Measurements from ENCODE around the gene STAMBP.
"Not testable (repeated sequence)": the region's sequence is repeated elsewhere in the genome, so short reads cannot be mapped to it uniquely, and the experiment has no call there.

The STAMBP gene

DNA sequence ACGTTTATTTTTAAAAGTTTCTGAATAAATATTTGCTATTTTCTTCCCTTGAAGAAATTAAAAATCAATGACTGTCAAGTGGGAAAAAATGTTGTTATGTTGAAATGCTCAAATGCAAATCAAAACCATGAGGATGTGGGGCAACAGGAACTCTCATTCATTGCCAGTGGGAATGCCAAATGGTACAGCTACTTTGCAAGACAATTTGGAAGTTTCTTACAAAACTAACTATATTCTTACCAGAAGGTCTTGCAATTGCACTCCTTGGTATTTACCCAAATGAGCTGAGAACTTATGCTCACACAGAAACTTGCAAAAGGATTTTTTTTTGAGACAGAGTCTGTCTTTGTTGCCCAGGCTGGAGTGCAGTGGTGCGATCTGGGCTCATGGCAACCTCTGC is 56.6 kb downstream of the STAMBP start:
- in situ Hi-C loops (cut with HindIII; ENCODE audit: low sequenced_read_pairs) = no loop called here

DNA sequence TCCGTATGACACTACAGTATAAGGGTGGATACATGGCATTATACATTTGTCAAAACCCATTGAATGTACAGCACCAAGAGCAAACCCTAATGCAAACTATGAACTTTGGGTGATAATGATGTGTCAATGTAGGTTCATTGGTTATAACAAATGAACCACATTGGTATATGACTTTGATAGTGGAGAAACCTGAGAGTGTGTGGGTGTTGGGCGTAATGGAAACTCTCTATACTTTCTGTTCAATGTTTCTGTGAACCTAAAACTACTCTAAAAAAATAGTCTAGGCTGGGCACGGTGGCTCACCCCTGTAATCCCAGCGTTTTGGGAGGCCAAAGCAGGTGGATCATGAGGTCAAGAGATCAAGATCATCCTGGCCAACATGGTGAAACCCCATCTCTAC is 57.6 kb downstream of the STAMBP start:
- in situ Hi-C loops (cut with HindIII; ENCODE audit: low sequenced_read_pairs) = no loop called here

DNA sequence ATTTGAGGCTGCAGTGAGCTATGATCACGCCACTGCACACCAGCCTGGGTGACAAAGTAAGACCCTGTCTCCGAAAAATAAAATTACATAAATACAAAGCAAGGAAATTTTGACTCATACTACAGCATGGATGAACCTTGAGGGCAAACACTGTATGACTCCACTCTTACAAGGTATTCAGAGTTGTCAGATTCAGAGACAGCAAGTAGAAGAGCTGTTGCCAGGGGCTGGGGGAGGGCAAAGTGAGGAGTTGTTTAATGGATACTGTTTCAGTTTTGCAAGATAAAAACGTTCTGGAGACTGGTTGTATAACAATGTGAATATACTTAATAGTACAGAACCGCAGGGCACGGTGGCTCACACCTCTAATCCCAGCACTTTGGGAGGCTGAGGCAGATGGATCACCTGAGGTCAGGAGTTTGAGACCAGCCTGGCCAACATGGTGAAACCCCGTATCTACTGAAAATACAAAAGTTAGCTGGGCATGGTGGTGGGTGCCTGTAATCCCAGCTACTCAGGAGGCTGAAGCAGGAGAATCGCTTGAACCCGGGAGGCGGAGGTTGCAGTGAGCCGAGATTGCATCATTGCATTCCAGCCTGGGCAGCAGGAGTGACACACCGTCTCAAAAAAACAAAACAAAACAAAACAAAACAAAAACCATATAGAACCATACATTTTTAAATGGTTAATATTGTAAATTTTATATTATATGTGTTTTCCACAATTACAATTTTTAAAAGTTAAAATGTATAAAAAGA is 59.0 kb downstream of the STAMBP start:
- in situ Hi-C loops (cut with HindIII; ENCODE audit: low sequenced_read_pairs) = not testable (repeated sequence)

DNA sequence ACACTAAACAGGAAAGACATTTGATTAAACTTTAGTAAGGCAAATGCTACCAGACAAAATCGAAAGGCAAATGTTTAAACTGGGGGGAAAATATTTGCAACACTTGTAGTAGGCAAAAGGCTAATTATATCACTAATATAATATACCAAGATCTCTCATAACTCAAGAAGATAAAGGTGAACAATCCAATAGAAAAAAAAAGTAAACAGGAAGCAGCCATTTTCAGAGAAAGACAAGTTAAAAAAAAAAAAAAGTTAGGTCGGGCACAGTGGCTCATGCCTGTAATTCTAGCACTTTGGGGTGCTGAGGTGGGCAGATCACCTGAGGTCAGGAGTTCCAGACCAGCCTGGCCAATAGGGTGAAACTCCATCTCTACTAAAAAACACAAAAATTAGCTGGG is 59.6 kb downstream of the STAMBP start:
- in situ Hi-C loops (cut with HindIII; ENCODE audit: low sequenced_read_pairs) = no loop called here

DNA sequence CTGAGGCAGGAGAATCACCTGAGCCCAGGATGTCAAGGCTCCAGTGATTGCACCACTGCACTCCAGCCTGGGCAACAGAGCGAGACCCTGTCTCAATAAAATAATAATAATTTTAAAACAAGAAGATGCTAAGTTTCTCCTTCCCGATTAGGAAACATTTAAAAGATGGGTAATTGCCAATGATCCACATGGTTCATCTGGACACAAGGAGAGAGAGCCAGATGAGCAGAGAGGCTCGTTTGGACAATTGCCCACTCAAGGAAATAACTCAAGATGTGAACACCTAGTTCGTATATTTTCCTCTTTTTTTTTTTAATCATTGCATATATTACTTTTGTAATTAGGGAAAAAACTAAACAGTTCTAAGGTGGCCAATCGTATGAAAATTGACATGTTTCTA is 60.4 kb downstream of the STAMBP start:
- in situ Hi-C loops (cut with HindIII; ENCODE audit: low sequenced_read_pairs) = no loop called here

DNA sequence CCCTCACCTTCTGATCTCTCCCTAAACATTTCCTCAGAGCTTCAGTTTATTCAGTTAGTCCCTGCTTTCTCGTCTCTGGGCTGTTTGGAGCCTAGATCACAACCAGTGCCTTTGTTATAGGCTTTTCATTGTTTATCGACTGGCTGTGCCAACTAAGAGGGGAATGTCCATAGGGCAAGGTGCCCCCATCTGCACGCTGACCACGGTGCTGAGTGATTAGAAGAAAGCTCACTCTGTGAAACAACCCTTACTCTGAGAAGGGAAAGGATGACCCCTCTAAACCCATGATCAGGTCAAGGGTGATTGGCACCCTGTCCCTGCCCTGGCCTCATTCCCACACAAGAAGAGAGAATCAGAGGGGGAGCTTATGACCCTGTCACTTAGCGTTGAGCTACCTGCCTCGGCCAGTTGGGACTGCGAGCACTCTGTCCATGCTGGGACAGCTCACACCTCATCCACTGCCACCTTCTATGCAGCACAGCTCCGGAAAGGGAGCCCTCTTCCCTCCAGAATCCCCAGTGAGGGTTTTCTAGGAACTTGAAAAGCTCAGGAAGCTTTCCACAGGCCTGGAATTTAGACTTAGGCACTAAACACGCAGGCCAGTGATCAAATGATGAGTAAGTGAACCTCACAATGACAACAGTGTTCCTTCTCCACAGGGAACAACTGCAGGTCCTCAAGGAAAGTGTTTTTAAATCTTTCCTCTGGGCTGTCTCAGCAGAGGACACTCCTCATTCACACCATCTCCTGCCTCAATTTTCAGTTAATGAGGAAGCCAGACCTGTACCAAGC is 61.7 kb downstream of the STAMBP start:
- in situ Hi-C loops (cut with HindIII; ENCODE audit: low sequenced_read_pairs) = loop anchor here (10.0 kb wide), 1 partner anchor 264 kb away; no protein-coding TSS in a partner anchor

DNA sequence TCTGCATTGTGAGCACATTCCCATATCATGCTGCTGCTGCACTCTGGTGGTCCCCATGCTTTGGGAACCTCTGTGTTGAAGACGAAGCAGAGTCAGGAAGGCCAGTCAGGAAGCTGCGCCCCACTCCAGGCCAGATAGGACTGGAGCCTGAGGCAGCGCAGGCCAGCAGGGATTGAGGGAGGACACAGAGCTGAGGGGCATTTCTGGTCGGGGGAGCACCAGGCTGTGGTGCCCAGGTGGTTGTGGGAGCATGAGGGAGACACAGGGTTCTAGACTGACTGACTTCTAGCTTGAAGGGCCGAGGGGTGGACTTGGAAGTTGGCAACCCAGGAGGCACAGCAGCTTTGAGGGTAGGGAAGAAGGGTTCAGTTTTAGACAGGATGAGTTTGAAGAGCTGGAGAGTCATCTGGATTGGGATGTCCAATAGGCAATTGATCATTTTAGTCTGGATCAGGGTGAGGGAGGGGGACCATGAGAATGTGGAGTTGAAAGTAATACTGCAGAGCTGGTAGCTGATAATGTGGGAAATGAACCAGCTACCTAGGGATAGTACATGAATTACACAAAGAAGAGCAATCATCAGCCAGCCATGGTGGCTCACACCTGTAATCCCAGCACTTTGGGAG is 62.6 kb downstream of the STAMBP start:
- in situ Hi-C loops (cut with HindIII; ENCODE audit: low sequenced_read_pairs) = loop anchor here (10.0 kb wide), 1 partner anchor 263 kb away; no protein-coding TSS in a partner anchor

DNA sequence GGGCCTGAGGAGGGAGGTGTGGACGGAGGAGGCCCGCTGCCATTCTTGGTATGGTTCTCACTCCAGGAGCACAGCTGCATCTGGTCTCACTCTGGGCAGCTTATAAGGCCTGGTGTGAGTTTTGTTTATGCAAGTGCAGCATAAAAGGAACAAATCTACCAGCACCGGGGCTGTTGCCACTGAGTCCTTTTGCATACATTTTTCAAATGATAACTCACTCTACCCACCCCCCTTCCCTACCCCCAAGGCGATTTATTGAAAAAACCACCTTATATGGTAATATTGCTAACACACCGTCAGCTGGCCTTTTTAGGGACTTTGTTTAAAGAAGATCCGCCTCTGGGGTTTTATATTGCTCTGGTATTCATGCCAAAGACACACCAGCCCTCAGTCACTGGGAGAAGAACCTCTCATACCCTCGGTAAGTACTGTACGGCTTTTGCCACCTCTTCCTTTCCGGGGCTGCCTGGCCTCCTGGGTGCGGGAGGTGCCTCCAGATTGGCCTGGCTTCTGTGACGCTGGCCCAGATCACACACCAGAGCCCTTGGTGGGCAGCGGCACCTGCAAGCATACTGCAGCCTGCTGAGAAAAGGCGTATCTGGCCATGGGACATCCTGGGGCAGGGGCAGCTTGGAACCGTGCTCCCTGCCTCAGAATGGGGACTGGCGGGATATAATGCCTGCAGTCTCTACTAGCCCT is 64.0 kb downstream of the STAMBP start, which contains the start of gene ACTG2:
Gene ACTG2 (plus strand): TSS at position 378 of the 699 bp plus-strand sequence. CDS start 8,304 bp downstream, outside the sequence.
- in situ Hi-C loops (cut with HindIII; ENCODE audit: low sequenced_read_pairs) = loop anchor here (10.0 kb wide), 1 partner anchor 262 kb away; no protein-coding TSS in a partner anchor

DNA sequence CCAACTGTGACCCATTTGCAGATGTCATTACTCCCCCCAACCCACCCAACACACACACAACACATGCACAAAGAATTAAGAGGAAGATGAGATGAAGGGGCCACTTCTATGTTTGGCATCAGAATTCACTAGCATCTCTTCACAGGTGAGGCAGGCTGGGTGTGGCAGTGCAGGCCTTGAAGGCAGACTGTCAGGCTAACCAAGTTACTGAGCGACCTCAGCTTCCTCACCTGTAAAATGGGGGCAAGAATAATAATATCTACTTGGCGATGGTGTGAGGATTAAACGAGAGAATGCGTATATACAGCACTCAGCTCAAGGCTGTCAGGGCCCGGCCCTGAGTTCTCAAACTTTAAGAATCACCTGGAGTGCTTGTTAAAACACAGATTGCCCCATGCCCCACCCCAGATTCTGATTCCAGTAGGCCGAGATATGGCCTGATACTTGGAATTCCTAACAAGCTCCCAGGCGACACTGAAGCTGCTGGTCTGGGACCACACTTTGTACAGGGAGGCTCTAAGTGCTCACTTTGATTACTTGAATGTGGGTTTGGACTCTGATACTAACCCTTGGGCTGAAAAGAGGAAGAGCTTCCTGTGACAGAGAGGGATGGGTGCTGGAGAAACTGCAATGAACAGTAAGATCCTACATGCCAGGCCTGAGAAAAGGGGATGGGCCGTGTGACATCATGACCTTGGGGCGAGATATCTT is 65.2 kb downstream of the STAMBP start:
- in situ Hi-C loops (cut with HindIII; ENCODE audit: low sequenced_read_pairs) = loop anchor here (10.0 kb wide), 1 partner anchor 261 kb away; no protein-coding TSS in a partner anchor

DNA sequence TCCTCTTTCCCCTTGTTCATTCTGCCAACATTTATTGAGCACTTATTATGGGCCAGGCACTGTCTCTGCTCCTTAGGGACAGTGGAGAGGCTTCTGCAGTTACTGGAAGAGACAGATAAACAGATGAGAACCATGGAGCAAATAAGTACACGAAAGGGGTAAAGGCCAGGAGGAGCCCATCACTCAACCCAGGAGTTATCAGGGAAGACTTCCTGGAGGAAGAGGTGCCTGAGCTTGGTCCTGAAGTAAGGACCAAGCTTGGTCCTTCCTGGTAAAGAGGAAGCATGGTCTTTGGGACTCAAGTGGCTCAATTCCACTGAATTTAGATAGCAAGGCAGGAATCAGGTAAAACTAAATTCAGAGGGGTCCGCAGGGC is 65.7 kb downstream of the STAMBP start:
- in situ Hi-C loops (cut with HindIII; ENCODE audit: low sequenced_read_pairs) = loop anchor here (10.0 kb wide), 1 partner anchor 260 kb away; no protein-coding TSS in a partner anchor

DNA sequence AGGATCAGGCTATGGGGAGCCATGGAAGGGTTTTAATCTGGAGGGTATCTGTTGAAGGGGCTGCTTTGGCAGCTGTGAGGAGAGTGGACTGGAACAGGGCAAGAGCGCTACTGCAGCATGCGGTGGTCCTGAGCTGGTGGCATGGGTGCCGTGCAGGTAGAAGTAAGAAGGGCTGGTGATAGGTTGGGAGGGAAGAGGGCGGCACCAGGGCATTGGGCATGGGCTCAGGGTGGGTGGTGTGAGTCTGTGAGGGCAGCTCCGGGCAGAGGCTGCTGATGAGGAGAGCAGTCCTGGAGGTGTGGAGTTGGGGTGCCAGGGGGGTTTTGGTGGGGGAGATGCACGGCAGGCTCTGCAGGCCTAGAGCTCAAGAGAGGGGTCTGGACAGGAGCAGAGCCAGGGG is 66.1 kb downstream of the STAMBP start:
- in situ Hi-C loops (cut with HindIII; ENCODE audit: low sequenced_read_pairs) = loop anchor here (10.0 kb wide), 1 partner anchor 260 kb away; no protein-coding TSS in a partner anchor

DNA sequence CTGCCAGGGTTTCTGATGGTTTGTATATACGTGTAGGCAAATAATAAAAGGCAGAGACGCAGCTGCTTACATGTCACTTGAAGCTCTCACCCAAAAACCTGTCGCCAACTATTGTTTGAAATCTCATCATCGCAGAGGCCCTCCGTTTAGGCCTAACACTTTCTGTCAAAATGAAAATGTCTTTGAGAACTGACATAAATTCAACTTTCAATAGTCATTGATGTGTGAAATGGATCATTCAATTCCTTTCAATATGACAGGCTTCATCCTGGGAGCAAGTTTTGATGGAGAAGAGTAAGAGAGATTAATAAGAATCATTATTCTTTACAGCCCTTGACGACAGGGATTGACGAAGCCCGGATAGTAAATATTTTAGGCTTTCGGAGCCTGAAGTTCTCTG is 66.7 kb downstream of the STAMBP start:
- in situ Hi-C loops (cut with HindIII; ENCODE audit: low sequenced_read_pairs) = loop anchor here (10.0 kb wide), 1 partner anchor 259 kb away; no protein-coding TSS in a partner anchor

DNA sequence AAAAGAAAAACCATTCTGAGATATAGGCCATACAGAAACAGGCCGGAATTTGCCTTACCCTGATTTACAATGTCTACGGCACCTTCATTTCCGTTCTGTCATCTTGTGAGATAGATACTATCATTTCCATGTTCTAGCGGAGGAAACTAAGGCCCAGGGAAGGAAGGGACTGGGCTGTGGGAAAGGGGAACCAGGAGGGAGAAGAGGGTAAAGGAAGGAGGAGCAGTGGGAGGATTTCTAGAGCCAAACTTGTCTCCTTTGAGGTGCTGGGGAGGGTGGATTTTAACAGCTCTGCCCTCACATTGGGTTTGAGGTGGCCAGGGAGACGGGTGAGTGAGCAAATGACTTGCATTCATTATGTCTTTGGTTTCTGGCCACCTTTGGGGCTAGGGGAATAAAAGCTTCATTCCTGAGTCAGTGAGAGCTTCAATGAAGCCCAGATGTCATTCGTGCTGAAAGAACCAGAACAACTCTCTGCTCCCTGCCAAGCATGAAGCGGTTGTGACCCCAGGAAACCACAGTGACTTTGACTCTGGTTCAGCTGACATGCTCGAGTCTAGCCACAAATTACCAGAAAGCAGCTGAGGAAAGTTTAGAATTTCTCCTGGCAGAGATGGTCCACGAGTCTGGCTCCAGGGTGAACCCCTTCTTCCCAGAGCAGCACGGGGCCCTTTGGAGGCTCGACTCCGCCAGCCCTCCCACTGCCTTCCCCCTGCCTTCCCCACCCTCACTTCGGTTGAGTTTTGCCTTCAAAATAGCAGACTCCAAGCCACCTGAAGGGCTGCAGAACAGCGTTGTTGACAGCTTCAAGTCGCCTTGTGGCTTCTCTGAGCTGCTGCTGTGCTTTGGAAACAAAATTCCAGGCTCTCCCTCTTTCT is 67.8 kb downstream of the STAMBP start:
- in situ Hi-C loops (cut with HindIII; ENCODE audit: low sequenced_read_pairs) = loop anchor here (10.0 kb wide), 1 partner anchor 258 kb away; no protein-coding TSS in a partner anchor

DNA sequence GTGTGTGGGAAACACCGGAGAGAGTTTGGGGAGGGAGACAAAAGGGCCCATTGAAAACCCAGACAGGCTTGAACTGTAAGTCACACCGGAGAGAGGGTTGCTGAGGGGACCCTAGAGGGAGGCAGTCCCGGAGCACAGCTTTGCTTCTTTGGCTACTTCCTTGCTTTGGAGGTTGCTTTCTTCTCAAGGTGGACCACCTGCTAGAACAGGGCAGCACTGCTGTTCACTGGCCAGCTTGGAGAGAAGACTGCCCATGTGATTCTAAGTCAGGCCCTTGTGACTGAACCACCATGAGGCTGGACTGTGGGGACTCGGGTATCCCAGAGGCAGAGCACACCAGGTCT is 68.5 kb downstream of the STAMBP start:
- in situ Hi-C loops (cut with HindIII; ENCODE audit: low sequenced_read_pairs) = loop anchor here (10.0 kb wide), 1 partner anchor 258 kb away; no protein-coding TSS in a partner anchor

DNA sequence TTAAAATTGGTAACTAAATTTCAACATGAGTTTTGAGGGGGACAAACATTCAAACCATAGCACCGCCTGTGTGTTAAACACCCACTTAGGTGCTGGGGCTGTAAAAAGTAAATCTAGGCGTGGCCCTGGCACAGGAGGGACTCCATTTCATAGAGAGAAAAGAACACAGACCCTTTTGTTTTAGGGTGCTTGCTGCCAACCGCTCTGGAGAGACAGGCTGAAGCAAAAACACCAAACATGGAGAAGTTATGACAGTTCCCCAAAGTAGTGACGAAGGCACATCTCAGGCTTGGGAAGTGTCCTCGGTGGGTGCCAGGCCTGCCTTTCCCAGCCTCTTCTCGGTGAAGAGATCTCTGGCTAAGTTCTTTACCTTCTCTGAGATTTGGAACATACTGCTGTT is 69.2 kb downstream of the STAMBP start:
- in situ Hi-C loops (cut with HindIII; ENCODE audit: low sequenced_read_pairs) = loop anchor here (10.0 kb wide), 1 partner anchor 257 kb away; no protein-coding TSS in a partner anchor

DNA sequence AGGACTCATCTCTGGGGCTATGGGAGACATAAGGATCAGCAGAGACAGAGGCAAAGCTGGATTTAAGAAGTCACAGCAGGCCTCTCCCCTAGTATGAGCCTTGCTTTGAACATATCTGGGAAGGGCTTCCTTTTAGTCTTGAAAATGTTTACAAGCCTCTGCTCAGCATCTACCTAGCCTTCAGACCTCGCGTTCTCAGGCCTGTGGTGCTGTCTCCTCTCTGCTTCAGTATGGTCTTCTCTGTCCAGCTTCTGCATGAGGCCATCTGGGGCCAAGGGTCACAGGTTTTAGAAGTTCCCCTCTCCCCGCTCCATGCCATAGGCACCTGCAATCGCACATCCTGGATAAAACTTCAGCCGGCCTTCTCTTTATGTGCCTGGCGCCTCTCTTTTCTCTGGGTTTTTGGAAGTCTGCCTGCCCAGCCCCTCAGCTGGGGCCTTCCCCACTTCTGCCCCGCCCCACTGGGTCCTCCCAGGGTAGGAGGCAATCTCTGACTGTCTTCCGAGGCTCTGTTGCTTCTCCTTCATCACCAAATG is 71.1 kb downstream of the STAMBP start:
- in situ Hi-C loops (cut with HindIII; ENCODE audit: low sequenced_read_pairs) = loop anchor here (10.0 kb wide), 1 partner anchor 255 kb away; no protein-coding TSS in a partner anchor

DNA sequence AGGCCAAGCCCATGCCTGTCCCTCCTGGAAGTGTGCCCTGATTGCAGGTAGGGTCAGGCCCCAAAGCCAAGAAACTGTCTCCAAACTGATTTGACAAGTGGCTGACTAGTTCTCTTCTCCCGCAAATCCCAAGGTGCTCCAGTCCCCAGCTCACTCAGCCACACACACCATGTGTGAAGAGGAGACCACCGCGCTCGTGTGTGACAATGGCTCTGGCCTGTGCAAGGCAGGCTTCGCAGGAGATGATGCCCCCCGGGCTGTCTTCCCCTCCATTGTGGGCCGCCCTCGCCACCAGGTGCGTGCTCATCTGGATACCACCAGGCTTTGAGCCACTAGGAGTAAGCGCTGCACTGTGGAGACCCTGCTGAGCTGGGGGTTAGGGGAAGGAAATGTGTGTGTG is 72.4 kb downstream of the STAMBP start:
- in situ Hi-C loops (cut with HindIII; ENCODE audit: low sequenced_read_pairs) = no loop called here

DNA sequence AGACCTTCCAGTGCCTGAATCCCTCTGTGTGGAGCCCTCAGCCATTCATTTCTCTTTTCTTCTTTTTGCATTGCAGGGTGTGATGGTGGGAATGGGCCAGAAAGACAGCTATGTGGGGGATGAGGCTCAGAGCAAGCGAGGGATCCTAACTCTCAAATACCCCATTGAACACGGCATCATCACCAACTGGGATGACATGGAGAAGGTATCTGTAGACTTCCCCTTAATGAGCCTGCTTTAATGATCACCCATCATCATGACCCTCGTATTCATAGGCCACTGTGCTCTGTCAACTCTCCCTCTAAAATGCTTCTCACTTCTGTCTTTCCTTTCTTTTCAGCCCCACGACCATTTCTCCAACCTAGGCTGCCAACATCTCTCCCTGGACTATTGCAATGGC is 73.5 kb downstream of the STAMBP start:
- in situ Hi-C loops (cut with HindIII; ENCODE audit: low sequenced_read_pairs) = no loop called here

DNA sequence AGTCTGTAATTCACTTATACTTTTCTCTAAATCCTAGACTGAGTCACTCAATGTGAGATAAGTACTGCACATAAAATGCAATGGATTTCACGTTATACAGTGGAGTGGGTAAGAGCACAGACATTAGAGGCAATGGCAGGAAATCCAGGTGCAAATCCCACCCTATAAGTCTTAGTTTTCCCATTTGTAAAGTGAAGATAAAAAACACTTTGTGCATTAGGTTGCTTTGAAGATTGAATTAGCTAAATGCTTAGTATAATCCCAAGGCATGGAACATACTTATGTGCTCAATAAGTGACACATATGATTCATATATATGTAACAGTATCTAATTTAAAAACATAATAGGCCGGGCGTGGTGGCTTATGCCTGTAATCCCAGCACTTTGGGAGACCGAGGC is 74.6 kb downstream of the STAMBP start:
- in situ Hi-C loops (cut with HindIII; ENCODE audit: low sequenced_read_pairs) = no loop called here

Measured in DLD1 (cell line).